Activated naive CD8-positive, alpha-beta T cell treated with anti-CD3 and anti-CD28 coated beads, Interleukin-2, amount 50 U/mL, for 24 hours (primary cell): ENCODE data around the gene ZDHHC19.
"Not testable (repeated sequence)": the region's sequence is repeated elsewhere in the genome, so short reads cannot be mapped to it uniquely, and the experiment has no call there.

Experiments
- ATAC-seq: fragments of 150-1000 bp; cut with Tn5 transposase; one replicate; pipeline ENCODE4 v1.10.0; 2021
- DNase-seq: peaks from one replicate; pipeline ENCODE4 v3.0.0; 2021
- H3K27ac Mint-ChIP-seq: one replicate; pipeline ENCODE4 v1.8.0; 2021; ENCODE audit warnings: mild to moderate bottlenecking, mixed read lengths
- H3K27me3 Mint-ChIP-seq: one replicate; pipeline ENCODE4 v1.8.0; 2021; ENCODE audit warnings: mixed read lengths
- H3K36me3 Mint-ChIP-seq: one replicate; pipeline ENCODE4 v1.8.0; 2021; ENCODE audit warnings: low read depth, mixed read lengths
- H3K4me1 Mint-ChIP-seq: one replicate; pipeline ENCODE4 v1.8.0; 2021; ENCODE audit warnings: mixed read lengths
- H3K4me3 Mint-ChIP-seq: one replicate; pipeline ENCODE4 v1.8.0; 2021; ENCODE audit warnings: mild to moderate bottlenecking, moderate library complexity, mixed read lengths
- H3K9me3 Mint-ChIP-seq: one replicate; pipeline ENCODE4 v1.8.0; 2021; ENCODE audit warnings: mixed read lengths

ZDHHC19 gene

GRCh38 chr3:196180346-196180745 is 30.9 kb downstream of the ZDHHC19 start:
- H3K4me1 Mint-ChIP-seq, result peaks cover 59% of the 10 kb centered on the region
- H3K27ac Mint-ChIP-seq, result peak overlapping the region; percentile 97
- peak overlapping the region; percentile 60 for H3K4me3 Mint-ChIP-seq
- H3K36me3 Mint-ChIP-seq, result no peaks in the 10 kb centered on the region
- ATAC-seq (no peak), DNase-seq (no peak)
- no peaks in the 10 kb centered on the region for H3K27me3 Mint-ChIP-seq
- no peaks in the 10 kb centered on the region for H3K9me3 Mint-ChIP-seq

DNA sequence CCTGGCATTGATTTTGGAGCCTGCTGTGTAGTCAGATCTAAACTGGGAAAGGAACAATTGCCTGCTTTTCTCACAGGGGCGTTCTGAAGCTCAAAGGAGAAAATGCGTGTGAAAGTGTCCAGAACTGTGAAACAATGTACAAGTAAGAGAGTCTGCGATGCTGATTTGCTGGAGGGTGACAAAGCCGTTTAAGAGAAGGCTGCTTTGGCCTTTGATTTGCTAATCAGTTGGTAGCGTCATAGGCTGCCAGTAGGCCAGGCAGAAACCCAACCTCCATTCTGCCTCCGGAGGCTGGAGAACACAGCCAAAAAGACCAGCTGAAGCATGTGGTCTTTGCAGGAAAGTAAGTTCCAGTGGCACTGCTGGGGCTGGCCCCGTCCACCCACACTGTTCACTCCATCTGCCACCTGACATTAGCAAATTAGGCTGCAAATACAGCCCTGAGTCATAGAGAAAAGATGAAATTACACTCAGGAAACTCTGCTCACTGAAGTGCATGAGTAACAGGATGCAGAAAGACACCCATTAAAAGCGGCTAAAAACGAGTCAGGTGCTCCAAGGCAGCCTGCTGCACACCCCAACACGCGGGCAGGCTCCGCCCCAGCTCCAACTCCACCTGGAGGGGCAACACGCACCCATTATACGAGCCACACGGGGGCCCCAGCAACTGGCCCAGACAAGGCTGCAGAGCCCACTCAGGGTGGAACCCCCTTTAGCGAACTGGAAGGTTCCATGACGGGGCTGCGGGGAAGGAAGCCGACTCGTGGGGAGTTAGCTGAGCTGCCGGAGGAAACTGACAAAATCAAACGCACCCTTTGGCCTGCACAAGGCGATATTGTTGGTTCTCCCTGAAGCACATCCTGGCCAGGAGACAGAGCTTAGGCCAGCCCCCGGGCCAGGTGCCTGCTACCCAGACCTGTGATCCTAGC is 31.6 kb downstream of the ZDHHC19 start:
- H3K27me3 Mint-ChIP-seq, result no peaks in the 10 kb centered on the region
- peak overlapping the region; percentile 97 for H3K27ac Mint-ChIP-seq
- H3K4me1 Mint-ChIP-seq, result peaks cover 59% of the 10 kb centered on the region
- no peaks in the 10 kb centered on the region for H3K36me3 Mint-ChIP-seq
- ATAC-seq (peak; percentile 87), DNase-seq (peak; percentile 91)
- peak overlapping the region; percentile 60 for H3K4me3 Mint-ChIP-seq
- no peaks in the 10 kb centered on the region for H3K9me3 Mint-ChIP-seq

DNA sequence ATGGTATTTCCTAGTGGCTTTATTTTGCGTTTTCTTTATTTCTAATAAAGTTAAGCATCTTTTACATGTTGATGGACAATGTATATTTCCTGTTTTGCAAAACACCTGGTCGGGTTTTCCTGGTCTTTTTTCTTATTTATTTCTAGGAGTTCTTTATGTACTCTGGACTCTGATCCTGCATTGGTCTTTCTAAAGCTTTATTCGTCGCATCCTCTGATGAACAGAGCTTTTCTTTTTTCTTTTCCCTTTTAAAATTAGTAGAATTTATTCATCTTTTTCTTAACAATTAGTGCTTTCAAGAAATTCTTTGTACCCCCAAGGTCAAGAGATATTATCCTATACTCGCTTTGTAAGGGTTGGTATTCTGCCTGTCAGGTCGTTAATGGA is 32.2 kb downstream of the ZDHHC19 start:
- DNase-seq (no peak), ATAC-seq (no peak)
- Mint-ChIP-seq H3K4me1 (peaks cover 57% of the 10 kb centered on the region), H3K36me3 (no peaks in the 10 kb centered on the region), H3K9me3 (no peaks in the 10 kb centered on the region), H3K27me3 (no peaks in the 10 kb centered on the region), H3K27ac (peak overlapping the region; percentile 97), H3K4me3 (peak overlapping the region; percentile 60)

DNA sequence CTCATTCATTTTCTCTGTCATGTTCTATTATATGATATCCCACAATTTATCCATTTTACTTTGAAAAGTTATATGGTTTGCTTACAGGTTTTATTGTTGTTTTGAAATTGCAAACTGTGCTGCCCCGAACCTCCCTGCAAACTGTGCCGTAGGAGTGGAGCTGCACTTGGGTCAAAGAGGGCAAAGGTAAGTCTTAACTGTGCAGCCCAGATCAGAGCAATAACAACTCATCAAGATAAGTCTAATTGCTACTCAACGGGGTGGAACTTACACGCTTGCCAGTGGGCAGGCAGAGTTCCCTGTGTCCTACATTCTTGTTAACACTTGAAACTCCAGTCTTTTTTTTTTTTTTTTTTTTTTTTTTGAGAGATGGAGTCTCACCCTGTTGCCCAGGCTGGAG is 33.2 kb downstream of the ZDHHC19 start:
- no peaks in the 10 kb centered on the region for H3K27me3 Mint-ChIP-seq
- no peak overlapping the region for H3K27ac Mint-ChIP-seq
- H3K9me3 Mint-ChIP-seq, result no peaks in the 10 kb centered on the region
- DNase-seq, result no peak
- no peak for ATAC-seq
- no peak overlapping the region for H3K4me3 Mint-ChIP-seq
- H3K4me1 Mint-ChIP-seq, result peaks cover 47% of the 10 kb centered on the region
- H3K36me3 Mint-ChIP-seq, result no peaks in the 10 kb centered on the region

- no peaks in the 10 kb centered on the region for H3K27me3 Mint-ChIP-seq
- no peak overlapping the region for H3K27ac Mint-ChIP-seq
- no peak overlapping the region for H3K4me3 Mint-ChIP-seq
- DNase-seq (no peak), ATAC-seq (no peak)
- H3K36me3 Mint-ChIP-seq, result no peaks in the 10 kb centered on the region
- H3K4me1 Mint-ChIP-seq, result peaks cover 43% of the 10 kb centered on the region
- H3K9me3 Mint-ChIP-seq, result no peaks in the 10 kb centered on the region
These were observed 33.6 kb downstream of the ZDHHC19 start for GRCh38 chr3:196177567-196177966.

GRCh38 chr3:196175722-196176121 is 35.5 kb downstream of the ZDHHC19 start:
- Mint-ChIP-seq H3K27ac (no peak overlapping the region), H3K36me3 (no peaks in the 10 kb centered on the region), H3K4me3 (no peak overlapping the region), H3K4me1 (peaks cover 24% of the 10 kb centered on the region), H3K9me3 (no peaks in the 10 kb centered on the region), H3K27me3 (no peaks in the 10 kb centered on the region)
- no peak for DNase-seq
- ATAC-seq, result no peak

DNA sequence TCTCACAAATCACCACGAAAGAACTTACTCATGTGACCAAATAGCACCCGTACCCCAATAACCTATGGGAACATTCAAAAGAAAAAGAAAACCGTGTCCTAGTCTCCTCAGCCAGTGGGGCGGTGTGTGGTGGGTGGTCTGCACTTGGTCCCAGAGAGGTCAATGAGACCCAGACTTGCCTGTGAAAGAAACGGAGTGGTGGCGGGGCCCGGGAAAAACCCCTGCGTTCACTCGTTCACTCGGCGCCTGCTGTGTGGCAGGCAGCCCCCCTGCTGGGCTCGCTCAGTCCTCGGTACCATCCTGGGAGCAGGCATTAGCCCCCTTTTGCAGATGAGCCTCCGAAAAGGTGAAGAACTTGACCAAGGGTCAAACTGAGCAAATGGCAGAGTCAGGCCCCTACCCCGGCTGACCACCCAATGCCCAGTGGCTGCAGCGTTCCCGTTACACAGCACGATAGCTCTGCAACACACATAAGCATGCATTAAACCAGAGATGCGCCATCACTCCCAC is 36.0 kb downstream of the ZDHHC19 start:
- Mint-ChIP-seq H3K27ac (no peak overlapping the region), H3K27me3 (no peaks in the 10 kb centered on the region), H3K9me3 (no peaks in the 10 kb centered on the region), H3K4me3 (no peak overlapping the region), H3K36me3 (no peaks in the 10 kb centered on the region), H3K4me1 (peaks cover 19% of the 10 kb centered on the region)
- DNase-seq (no peak), ATAC-seq (no peak)

- DNase-seq (no peak), ATAC-seq (no peak)
- H3K4me3 Mint-ChIP-seq, result no peak overlapping the region
- H3K27me3 Mint-ChIP-seq, result no peaks in the 10 kb centered on the region
- peaks cover 14% of the 10 kb centered on the region for H3K4me1 Mint-ChIP-seq
- no peak overlapping the region for H3K27ac Mint-ChIP-seq
- H3K36me3 Mint-ChIP-seq, result no peaks in the 10 kb centered on the region
- H3K9me3 Mint-ChIP-seq, result no peaks in the 10 kb centered on the region
These were observed 36.5 kb downstream of the ZDHHC19 start for GRCh38 chr3:196174652-196175051.

GRCh38 chr3:196170296-196170695 is 40.9 kb downstream of the ZDHHC19 start:
- not testable (repeated sequence) for H3K36me3 Mint-ChIP-seq, H3K27ac Mint-ChIP-seq, H3K4me3 Mint-ChIP-seq, H3K27me3 Mint-ChIP-seq, ATAC-seq, DNase-seq, H3K9me3 Mint-ChIP-seq
- H3K4me1 Mint-ChIP-seq, result peaks cover 13% of the 10 kb centered on the region

DNA sequence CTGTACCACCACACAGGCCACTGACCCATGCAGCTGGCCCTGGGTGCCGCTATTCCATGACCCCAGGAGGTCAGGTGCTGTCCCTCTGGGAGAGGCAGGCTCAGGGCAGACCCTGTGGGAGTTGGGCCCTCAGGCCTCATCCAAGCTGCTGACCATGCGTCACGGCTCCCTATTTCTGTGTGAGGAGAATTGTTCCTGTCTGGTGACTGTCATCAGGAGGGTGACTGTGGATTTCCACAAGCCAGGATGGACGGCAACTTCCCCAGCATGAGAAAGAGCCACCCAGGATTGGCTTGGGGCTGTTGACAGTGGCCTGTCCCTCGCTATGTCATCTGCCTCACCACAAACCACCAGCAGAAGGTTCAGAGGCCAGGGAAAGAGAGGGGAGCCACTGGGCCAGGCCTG is 41.4 kb downstream of the ZDHHC19 start:
- Mint-ChIP-seq H3K27me3 (no peaks in the 10 kb centered on the region), H3K4me1 (peaks cover 13% of the 10 kb centered on the region), H3K36me3 (no peaks in the 10 kb centered on the region), H3K27ac (no peak overlapping the region), H3K9me3 (no peaks in the 10 kb centered on the region), H3K4me3 (no peak overlapping the region)
- no peak for ATAC-seq
- no peak for DNase-seq

DNA sequence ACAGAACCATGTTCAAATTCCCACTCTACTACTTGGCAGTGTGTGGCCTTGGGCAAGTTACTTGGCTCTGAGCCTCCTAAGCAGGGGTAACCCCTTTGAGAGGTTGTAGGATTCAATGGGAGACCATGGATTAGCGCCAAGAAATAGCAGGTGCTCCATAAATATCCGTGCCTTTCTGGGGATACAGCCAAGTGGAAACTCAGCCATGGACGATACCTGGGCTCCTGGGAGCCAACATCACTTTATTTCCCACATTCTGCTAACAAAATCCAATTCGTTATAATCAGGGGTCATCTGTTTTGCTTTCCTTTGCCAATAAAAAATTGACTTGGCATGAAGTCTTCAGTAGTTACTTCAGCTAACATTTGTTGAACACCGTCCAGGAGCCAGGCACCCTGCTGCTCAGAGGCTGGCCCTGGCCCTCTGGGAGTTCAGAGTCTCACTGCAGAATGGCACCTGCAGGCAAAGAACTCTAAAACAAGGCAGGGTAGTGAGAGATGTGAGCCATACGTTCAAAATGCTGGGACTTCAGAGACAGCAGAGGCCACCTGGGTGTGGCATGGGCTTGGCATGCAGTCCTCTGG is 42.3 kb downstream of the ZDHHC19 start:
- H3K4me1 Mint-ChIP-seq, result peaks cover 13% of the 10 kb centered on the region
- H3K9me3 Mint-ChIP-seq, result no peaks in the 10 kb centered on the region
- DNase-seq (no peak), ATAC-seq (no peak)
- no peaks in the 10 kb centered on the region for H3K27me3 Mint-ChIP-seq
- no peak overlapping the region for H3K4me3 Mint-ChIP-seq
- H3K36me3 Mint-ChIP-seq, result no peaks in the 10 kb centered on the region
- no peak overlapping the region for H3K27ac Mint-ChIP-seq

GRCh38 chr3:196166741-196167140 is 44.5 kb downstream of the ZDHHC19 start:
- no peaks in the 10 kb centered on the region for H3K27me3 Mint-ChIP-seq
- H3K36me3 Mint-ChIP-seq, result no peaks in the 10 kb centered on the region
- no peak overlapping the region for H3K4me3 Mint-ChIP-seq
- H3K4me1 Mint-ChIP-seq, result peaks cover 19% of the 10 kb centered on the region
- ATAC-seq (peak; percentile 91), DNase-seq (no peak)
- no peaks in the 10 kb centered on the region for H3K9me3 Mint-ChIP-seq
- peak overlapping the region; percentile 66 for H3K27ac Mint-ChIP-seq

- Mint-ChIP-seq H3K36me3 (no peaks in the 10 kb centered on the region), H3K4me3 (no peak overlapping the region), H3K27ac (no peak overlapping the region), H3K9me3 (no peaks in the 10 kb centered on the region), H3K4me1 (peaks cover 19% of the 10 kb centered on the region), H3K27me3 (no peaks in the 10 kb centered on the region)
- DNase-seq (no peak), ATAC-seq (no peak)
These were observed 45.4 kb downstream of the ZDHHC19 start for GRCh38 chr3:196165850-196166249.

GRCh38 chr3:196165006-196165575 is 46.1 kb downstream of the ZDHHC19 start:
- not testable (repeated sequence) for H3K4me3 Mint-ChIP-seq, DNase-seq, H3K27me3 Mint-ChIP-seq, H3K36me3 Mint-ChIP-seq, H3K9me3 Mint-ChIP-seq, ATAC-seq, H3K27ac Mint-ChIP-seq
- H3K4me1 Mint-ChIP-seq, result peaks cover 27% of the 10 kb centered on the region

DNA sequence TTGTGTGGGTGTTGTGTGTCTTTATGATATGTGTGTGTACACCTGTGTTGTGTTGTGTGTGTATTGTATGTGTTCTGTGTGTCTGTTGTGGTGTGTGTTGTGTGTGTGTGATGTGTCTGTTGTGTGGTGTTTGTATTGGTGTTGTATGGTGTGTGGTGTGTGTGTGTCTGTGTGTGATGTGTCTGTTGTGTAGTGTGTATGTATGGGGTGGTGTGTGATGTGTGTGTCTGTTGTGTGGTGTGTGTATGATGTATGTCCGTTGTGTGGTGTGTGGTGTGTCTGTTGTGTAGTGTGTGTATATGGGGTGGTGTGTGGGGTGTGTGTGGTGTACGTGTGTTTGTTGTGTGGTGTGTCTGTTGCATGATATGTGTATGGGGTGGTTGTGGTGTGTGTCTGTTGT is 46.6 kb downstream of the ZDHHC19 start:
- Mint-ChIP-seq H3K27ac (no peak overlapping the region), H3K36me3 (no peaks in the 10 kb centered on the region), H3K9me3 (no peaks in the 10 kb centered on the region), H3K27me3 (no peaks in the 10 kb centered on the region), H3K4me1 (peaks cover 31% of the 10 kb centered on the region), H3K4me3 (no peak overlapping the region)
- DNase-seq, result no peak
- no peak for ATAC-seq
